Measurements from ENCODE around the gene WNT3A. TPM values are rescaled to one million over a fixed set of nuclear protein-coding genes. Genes with fewer than 3 reads are reported as not detected.

Gene WNT3A
- polyA plus RNA-seq, 1 of the 3 experiments (the other 2 are of a cell fraction): not detected

DNA sequence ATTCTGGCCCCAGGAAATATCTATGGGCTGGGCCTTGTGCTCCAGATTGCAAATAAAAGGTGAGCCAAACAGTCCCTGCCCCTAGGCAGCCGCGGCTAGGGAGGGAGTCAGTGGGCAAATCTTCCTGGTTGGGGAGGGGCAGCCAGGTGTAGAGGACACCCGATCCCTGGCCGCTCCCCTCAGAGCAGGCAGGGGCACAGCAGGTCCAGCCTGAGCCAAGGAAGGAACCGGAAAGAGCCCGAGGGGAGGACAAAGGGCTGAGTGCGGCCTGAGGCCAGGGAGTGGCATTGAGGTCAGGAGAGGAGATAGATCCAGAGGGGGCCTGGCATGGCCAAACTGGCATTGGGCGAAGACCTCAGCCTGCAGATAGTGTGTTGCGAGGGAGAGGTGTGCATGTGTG is 39.1 kb downstream of the WNT3A start (continued):
- TF ChIP-seq, protein P1, sequence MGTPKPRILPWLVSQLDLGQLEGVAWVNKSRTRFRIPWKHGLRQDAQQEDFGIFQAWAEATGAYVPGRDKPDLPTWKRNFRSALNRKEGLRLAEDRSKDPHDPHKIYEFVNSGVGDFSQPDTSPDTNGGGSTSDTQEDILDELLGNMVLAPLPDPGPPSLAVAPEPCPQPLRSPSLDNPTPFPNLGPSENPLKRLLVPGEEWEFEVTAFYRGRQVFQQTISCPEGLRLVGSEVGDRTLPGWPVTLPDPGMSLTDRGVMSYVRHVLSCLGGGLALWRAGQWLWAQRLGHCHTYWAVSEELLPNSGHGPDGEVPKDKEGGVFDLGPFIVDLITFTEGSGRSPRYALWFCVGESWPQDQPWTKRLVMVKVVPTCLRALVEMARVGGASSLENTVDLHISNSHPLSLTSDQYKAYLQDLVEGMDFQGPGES (IDR thresholded peaks at IDR 0.05; ENCODE audit: low read depth, low read length): no peak
- TF ChIP-seq, protein P2, sequence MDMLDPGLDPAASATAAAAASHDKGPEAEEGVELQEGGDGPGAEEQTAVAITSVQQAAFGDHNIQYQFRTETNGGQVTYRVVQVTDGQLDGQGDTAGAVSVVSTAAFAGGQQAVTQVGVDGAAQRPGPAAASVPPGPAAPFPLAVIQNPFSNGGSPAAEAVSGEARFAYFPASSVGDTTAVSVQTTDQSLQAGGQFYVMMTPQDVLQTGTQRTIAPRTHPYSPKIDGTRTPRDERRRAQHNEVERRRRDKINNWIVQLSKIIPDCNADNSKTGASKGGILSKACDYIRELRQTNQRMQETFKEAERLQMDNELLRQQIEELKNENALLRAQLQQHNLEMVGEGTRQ (IDR thresholded peaks at IDR 0.05; ENCODE audit: borderline replicate concordance, low read depth, low read length): no peak
- TF ChIP-seq, protein P3, sequence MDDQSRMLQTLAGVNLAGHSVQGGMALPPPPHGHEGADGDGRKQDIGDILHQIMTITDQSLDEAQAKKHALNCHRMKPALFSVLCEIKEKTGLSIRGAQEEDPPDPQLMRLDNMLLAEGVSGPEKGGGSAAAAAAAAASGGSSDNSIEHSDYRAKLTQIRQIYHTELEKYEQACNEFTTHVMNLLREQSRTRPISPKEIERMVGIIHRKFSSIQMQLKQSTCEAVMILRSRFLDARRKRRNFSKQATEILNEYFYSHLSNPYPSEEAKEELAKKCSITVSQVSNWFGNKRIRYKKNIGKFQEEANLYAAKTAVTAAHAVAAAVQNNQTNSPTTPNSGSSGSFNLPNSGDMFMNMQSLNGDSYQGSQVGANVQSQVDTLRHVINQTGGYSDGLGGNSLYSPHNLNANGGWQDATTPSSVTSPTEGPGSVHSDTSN (IDR thresholded peaks at IDR 0.05): no peak

DNA sequence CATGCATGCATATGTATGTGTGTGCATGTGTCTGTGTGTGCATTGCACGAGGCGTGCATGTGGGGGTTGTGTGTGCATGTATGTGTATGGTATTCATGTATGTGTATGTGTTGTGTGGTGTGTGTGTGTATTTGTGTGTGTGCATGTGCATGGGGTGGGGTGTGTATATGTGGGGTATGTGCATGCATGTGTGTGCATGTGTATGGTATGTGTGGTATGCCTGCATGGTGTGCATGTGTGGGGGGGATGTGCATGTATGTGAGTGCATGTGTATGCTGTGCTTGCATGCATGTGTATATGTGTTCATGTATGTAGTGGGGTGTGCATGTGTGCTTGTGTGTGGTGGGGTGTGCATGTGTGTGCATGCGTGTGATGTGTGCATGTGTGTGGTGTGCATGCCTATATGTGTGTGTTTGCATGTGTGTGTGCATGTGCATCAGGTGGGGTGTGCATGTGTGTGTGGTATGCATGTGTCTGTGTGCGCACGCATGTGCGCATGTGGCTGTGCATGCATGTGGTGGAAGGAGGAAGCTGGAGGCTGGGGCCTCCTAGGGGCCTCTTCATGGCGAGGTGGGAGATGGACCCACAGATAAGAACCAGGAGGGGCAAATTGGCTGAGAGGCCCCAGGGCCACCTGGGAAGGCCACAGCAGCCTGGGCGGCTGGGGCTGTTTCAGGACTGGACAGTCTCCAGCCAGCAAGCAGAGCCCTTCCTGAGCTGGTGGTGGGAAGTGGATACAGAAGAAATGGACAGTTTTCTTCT is 39.8 kb downstream of the WNT3A start:
- H3K79me2 ChIP-seq (ENCODE audit: insufficient read depth): no peaks in the 10 kb centered on the region
- H3K9me2 ChIP-seq: no peaks in the 10 kb centered on the region
- ChIA-PET POLR2A (no interaction called here), CTCF (interaction anchor here (1.8 kb wide), 1 partner anchor 42 kb away, joined by 5 read pairs; no protein-coding TSS in a partner anchor)
- no peaks in the 10 kb centered on the region for H3F3A ChIP-seq (replicated peaks; ENCODE audit: insufficient read depth)
- TF ChIP-seq, protein P4, sequence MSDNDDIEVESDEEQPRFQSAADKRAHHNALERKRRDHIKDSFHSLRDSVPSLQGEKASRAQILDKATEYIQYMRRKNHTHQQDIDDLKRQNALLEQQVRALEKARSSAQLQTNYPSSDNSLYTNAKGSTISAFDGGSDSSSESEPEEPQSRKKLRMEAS (IDR thresholded peaks at IDR 0.05; ENCODE audit: low read depth): no peak
- no peak for TF ChIP-seq TAF1 (IDR thresholded peaks at IDR 0.05; ENCODE audit: borderline replicate concordance, low read depth, low read length)
- no peak for TF ChIP-seq SIN3A (IDR thresholded peaks at IDR 0.05; ENCODE audit: borderline replicate concordance, low read depth, low read length)
- no peak for TF ChIP-seq FOSL2 (IDR thresholded peaks at IDR 0.05; ENCODE audit: borderline replicate concordance, low read depth)
- no peak for TF ChIP-seq NFIC (IDR thresholded peaks at IDR 0.05; ENCODE audit: borderline replicate concordance)
- TF ChIP-seq, protein P2 (IDR thresholded peaks at IDR 0.05; ENCODE audit: borderline replicate concordance, low read depth, low read length): no peak
- H3K4me2 ChIP-seq: no peak overlapping the region
- no peak overlapping the region for H3K4me3 ChIP-seq (ENCODE audit: low read depth in 2 of 2, low read length in 1 of 2)
- 82% methylated on average over 7 of the region's 8 CpGs for WGBS (ENCODE audit: low lambda C conversion rate)
- H4K20me1 ChIP-seq (ENCODE audit: insufficient read depth): no peaks in the 10 kb centered on the region
- DNase-seq: no peak
- H3K9me3 ChIP-seq: no peaks in the 10 kb centered on the region
- no peaks in the 10 kb centered on the region for H3K36me3 ChIP-seq (replicated peaks in 1 of 2; ENCODE audit: control insufficient read depth in 1 of 2, insufficient read depth in 2 of 2, low read length in 1 of 2)
- no peak overlapping the region for H3K27ac ChIP-seq (ENCODE audit: low read depth in 2 of 2, low read length in 1 of 2)
- no peak overlapping the region for H2AFZ ChIP-seq (ENCODE audit: low read depth)
- H3K9ac ChIP-seq: no peak overlapping the region
- no peaks in the 10 kb centered on the region for H3K4me1 ChIP-seq (ENCODE audit: control insufficient read depth in 1 of 2, insufficient read depth in 2 of 2, low read depth in 1 of 2, low read length in 1 of 2)
- peaks cover 9% of the 10 kb centered on the region; the same call in 1 of the 2 replicates for H3K27me3 ChIP-seq (ENCODE audit: insufficient read depth)

DNA sequence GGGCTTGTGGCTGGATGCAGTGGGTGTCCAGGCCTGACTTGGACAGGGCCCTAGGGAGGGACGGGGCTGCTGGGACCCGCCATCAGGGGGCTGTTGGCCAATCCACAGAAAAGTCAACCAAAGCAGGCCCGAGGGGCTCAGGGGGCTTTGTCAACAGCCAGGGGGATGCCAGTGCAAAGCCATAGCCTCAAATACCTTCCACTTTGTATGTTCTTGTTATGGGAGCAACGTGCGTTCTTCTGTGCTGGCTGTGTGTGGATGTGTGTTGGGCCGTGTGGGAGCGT is 40.3 kb downstream of the WNT3A start:
- Histone ChIP-seq H3F3A (replicated peaks; ENCODE audit: insufficient read depth) (no peaks in the 10 kb centered on the region), H3K9me3 (no peaks in the 10 kb centered on the region), H4K20me1 (ENCODE audit: insufficient read depth) (no peaks in the 10 kb centered on the region), H3K36me3 (replicated peaks in 1 of 2; ENCODE audit: control insufficient read depth in 1 of 2, insufficient read depth in 2 of 2, low read length in 1 of 2) (no peaks in the 10 kb centered on the region), H3K4me1 (ENCODE audit: control insufficient read depth in 1 of 2, insufficient read depth in 2 of 2, low read depth in 1 of 2, low read length in 1 of 2) (no peaks in the 10 kb centered on the region), H3K9ac (no peak overlapping the region), H3K79me2 (ENCODE audit: insufficient read depth) (no peaks in the 10 kb centered on the region), H3K27me3 (ENCODE audit: insufficient read depth) (peaks cover 9% of the 10 kb centered on the region; the same call in 1 of the 2 replicates), H2AFZ (ENCODE audit: low read depth) (no peak overlapping the region), H3K27ac (ENCODE audit: low read depth in 2 of 2, low read length in 1 of 2) (no peak overlapping the region), H3K9me2 (no peaks in the 10 kb centered on the region), H3K4me2 (no peak overlapping the region), H3K4me3 (ENCODE audit: low read depth in 2 of 2, low read length in 1 of 2) (no peak overlapping the region)
- ChIA-PET POLR2A (no interaction called here), CTCF (interaction anchor here (1.8 kb wide), 1 partner anchor 43 kb away, joined by 5 read pairs; no protein-coding TSS in a partner anchor)
- WGBS (ENCODE audit: low lambda C conversion rate): 51% methylated on average over 6 of the region's 7 CpGs
- no peak for DNase-seq
- TF ChIP-seq TEAD4 (IDR thresholded peaks at IDR 0.05; ENCODE audit: borderline replicate concordance, insufficient read depth) (no peak), CHD2 (IDR thresholded peaks at IDR 0.05; ENCODE audit: low read length, partially characterized antibody) (no peak), SIN3A (IDR thresholded peaks at IDR 0.05; ENCODE audit: borderline replicate concordance, low read depth, low read length) (no peak), RCOR1 (IDR thresholded peaks at IDR 0.05; ENCODE audit: low read length) (no peak), FOXJ3 (CRISPR knock-in tag; IDR thresholded peaks at IDR 0.05) (no peak)

Measured in SK-N-SH (cell line).